ENCODE measurements around the gene CR2.

- TF ChIP-seq POLR2AphosphoS5 (IDR thresholded peaks at IDR 0.05; ENCODE audit: borderline replicate concordance, low read depth, low read length) (no peak), EZH2 (IDR thresholded peaks at IDR 0.05) (no peak), FOXP2 (optimal IDR thresholded peaks at IDR 0.05; ENCODE audit: control extremely low read depth, extremely low read length, insufficient read depth) (no peak)
These were observed 25.3 kb upstream of the CR2 start for GRCh38 chr1:207428783-207429182.
